Subcutaneous adipose tissue (tissue), 4 donors: ENCODE data around the gene TSEN54. TPM values are rescaled to one million over a fixed set of nuclear protein-coding genes. Genes with fewer than 3 reads are reported as not detected.

Experiments used
- CTCF ChIP-seq: fragments of 450-650 bp; IDR thresholded peaks from one replicate; pipeline ENCODE4 v1.5.1; 2016; ENCODE audit warnings: low read depth, mild to moderate bottlenecking, control low read depth, antibody characterized with exemption, moderate library complexity
- total RNA-seq, 4 donors: library from RNA; depleted of rRNA; stranded (reverse); fragments of >200 nt; gene quantifications; one replicate each; pipeline ENCODE4 v1.1.0, GENCODE V29; 2016

TSEN54 gene
- total RNA-seq, 4 donors from 2014 or later: 9.5 to 23.8 (median 17.3) TPM

- no peak for TF ChIP-seq CTCF
These were observed 26.8 kb upstream of the TSEN54 start for GRCh38 chr17:75489511-75489955.

GRCh38 chr17:75490173-75490743 lies 26.1 kb upstream of the TSEN54 start:
- TF ChIP-seq CTCF: no peak

GRCh38 chr17:75490953-75491649 lies 25.2 kb upstream of the TSEN54 start:
- TF ChIP-seq CTCF: no peak

GRCh38 chr17:75491680-75492079 lies 24.6 kb upstream of the TSEN54 start:
- TF ChIP-seq CTCF: no peak

- TF ChIP-seq CTCF: no peak
These were observed 23.7 kb upstream of the TSEN54 start for GRCh38 chr17:75492555-75493168.

- no peak for TF ChIP-seq CTCF
These were observed 22.7 kb upstream of the TSEN54 start for GRCh38 chr17:75493476-75494129.

- TF ChIP-seq CTCF: no peak
These were observed 21.9 kb upstream of the TSEN54 start for GRCh38 chr17:75494326-75494877.
